Right lobe of liver (tissue), 6 donors: Measurements from ENCODE around the gene SLC25A12. TPM values are rescaled to one million over a fixed set of nuclear protein-coding genes. Genes with fewer than 3 reads are reported as not detected.
A peak's percentile ranks its signal among the peaks of the same experiment; 100 is the strongest.

Experiments
- ATAC-seq, 4 donors: fragments of 200-7000 bp; cut with Tn5 transposase; one replicate each; pipeline ENCODE4 v1.9.1; 2020; ENCODE audit warnings: mild to moderate bottlenecking in 4 of 4, moderate library complexity in 4 of 4
- DNase-seq, 3 donors: peaks; one replicate each; pipeline ENCODE4 v3.0.0-alpha.2; 2020
- H3K27ac ChIP-seq, 3 donors: fragments of 200-600 bp; one replicate each; pipeline ENCODE4 v1.8.0; 2022
- H3K27me3 ChIP-seq, 2 donors: fragments of 200-600 bp; one replicate each; pipeline ENCODE4 v1.8.0; 2022
- H3K36me3 ChIP-seq, 4 donors: fragments of 200-600 bp; sonication (generic) in 1 of 4; one replicate each; pipeline versions ENCODE4 v1.5.1 to v1.8.0; 2017 to 2022; ENCODE audit warnings: control low read depth in 1 of 4
- H3K4me1 ChIP-seq, 4 donors: fragments of 200-600 bp; sonication (generic) in 1 of 4; one replicate each; pipeline versions ENCODE4 v1.5.1 to v1.8.0; 2017 to 2022; ENCODE audit warnings: control low read depth in 1 of 4
- H3K4me3 ChIP-seq, 3 donors: fragments of 200-600 bp; one replicate each; pipeline ENCODE4 v1.8.0; 2022
- H3K9me3 ChIP-seq, 4 donors: fragments of 200-600 bp; sonication (generic) in 1 of 4; one replicate each; pipeline versions ENCODE4 v1.5.1 to v1.8.0; 2017 to 2022; ENCODE audit warnings: control low read depth in 1 of 4
- CTCF ChIP-seq, 4 donors: fragments of 200-600 bp in 3 of 4; fragments of 450-650 bp in 1 of 4; IDR thresholded peaks; one replicate each; pipeline versions ENCODE4 v1.5.1 to v1.8.0; 2016 to 2022; ENCODE audit warnings: antibody characterized with exemption in 4 of 4, mild to moderate bottlenecking in 2 of 4
- POLR2A ChIP-seq: fragments of 450-650 bp; IDR thresholded peaks from one replicate; pipeline ENCODE4 v1.6.1; 2017; ENCODE audit warnings: antibody characterized with exemption, mild to moderate bottlenecking
- WGBS: methylation state at CpG from one replicate; pipeline ENCODE4 v1.1.6; 2018; ENCODE audit warnings: low coverage, low lambda C conversion rate; ENCODE audit not compliant: insufficient coverage; ENCODE audit errors: missing lambda C conversion rate; 5-methylcytosine and 5-hydroxymethylcytosine counted together
- intact Hi-C, 2 donors: fragments of 100-400 bp; cut with DNase I; formaldehyde crosslinking; loops; one replicate each; pipeline versions ENCODE4 v1.11.2 to v1.14.1; 2022
- total RNA-seq, 6 experiments: library from RNA; depleted of rRNA in 2 of 6; stranded (reverse); fragments of >200 nt in 2 of 6; fragmentation: NEBNext Ultra II Directional in 3 of 6; extraction: Animal tissue kit (Norgen Biotek cat#: 25700) in 3 of 6; gene quantifications; one replicate each; pipeline versions ENCODE4 v1.1.0 to v1.2.4, GENCODE V29; 2016 to 2023
- donor health status: DM: no; HTN: yes; CAD: no.
- donor health status: DM: no; HTN: no; CAD: no.
- donor health status: DM: no; HTN: no; CAD: no.
- donor health status: DM: no; HTN: yes; CAD: no.
- donor health status: DM: no; HTN: yes; CAD: no.

The SLC25A12 gene
- total RNA-seq, 6 experiments from 2014 or later: 0.74 to 1.6 (median 1.1) TPM

- intact Hi-C loops: no loop called here
- 53% methylated on average over 6 of the region's 6 CpGs for WGBS
- Histone ChIP-seq H3K4me1 (peaks cover 0 to 7% (median 0%) of the 10 kb centered on the region in 4 donors), H3K27me3 (no peaks in the 10 kb centered on the region), H3K9me3 (no peaks in the 10 kb centered on the region), H3K36me3 (no peaks in the 10 kb centered on the region), H3K27ac (no peak overlapping the region), H3K4me3 (no peak overlapping the region)
- no peak for TF ChIP-seq POLR2A
- TF ChIP-seq CTCF (IDR thresholded peaks at IDR 0.05): no peak
- DNase-seq: no peak
- ATAC-seq: peak; percentile 42 to 57 (median 48)
These were observed 95.8 kb downstream of the SLC25A12 start for GRCh38 chr2:171798156-171798820.

GRCh38 chr2:171794918-171795317, 99.1 kb downstream of the SLC25A12 start:
- ATAC-seq: no peak
- Histone ChIP-seq H3K27me3 (no peaks in the 10 kb centered on the region), H3K4me1 (peaks cover 0 to 7% (median 0%) of the 10 kb centered on the region in 4 donors), H3K9me3 (no peaks in the 10 kb centered on the region), H3K4me3 (no peak overlapping the region), H3K36me3 (no peaks in the 10 kb centered on the region), H3K27ac (no peak overlapping the region)
- 57% methylated on average over 4 of the region's 4 CpGs for WGBS
- no peak for DNase-seq
- intact Hi-C loops: no loop called here
- TF ChIP-seq CTCF (IDR thresholded peaks at IDR 0.05) (no peak), POLR2A (no peak)

GRCh38 chr2:171793691-171794678, 100.1 kb downstream of the SLC25A12 start:
- H3K36me3 ChIP-seq: no peaks in the 10 kb centered on the region
- ATAC-seq (no peak), DNase-seq (no peak)
- H3K4me3 ChIP-seq: no peak overlapping the region
- no peak overlapping the region for H3K27ac ChIP-seq
- no peaks in the 10 kb centered on the region for H3K27me3 ChIP-seq
- WGBS: 54% methylated on average over 6 of the region's 6 CpGs
- intact Hi-C loops: no loop called here
- H3K9me3 ChIP-seq: no peaks in the 10 kb centered on the region
- peaks cover 0 to 7% (median 0%) of the 10 kb centered on the region in 4 donors for H3K4me1 ChIP-seq
- TF ChIP-seq CTCF (IDR thresholded peaks at IDR 0.05) (no peak), POLR2A (no peak)

- no peak overlapping the region for H3K27ac ChIP-seq
- H3K36me3 ChIP-seq: no peaks in the 10 kb centered on the region
- H3K9me3 ChIP-seq: no peaks in the 10 kb centered on the region
- no peak for TF ChIP-seq CTCF (IDR thresholded peaks at IDR 0.05)
- no peak for TF ChIP-seq POLR2A
- WGBS: 70% methylated on average over 4 of the region's 4 CpGs
- peaks cover 0 to under 1% (median 0%) of the 10 kb centered on the region in 4 donors for H3K4me1 ChIP-seq
- no peak overlapping the region for H3K4me3 ChIP-seq
- intact Hi-C loops: no loop called here
- no peak for DNase-seq
- ATAC-seq: no peak
- no peaks in the 10 kb centered on the region for H3K27me3 ChIP-seq
These were observed 101.0 kb downstream of the SLC25A12 start for GRCh38 chr2:171792886-171793580.
